Stimulated activated CD8-positive, alpha-beta memory T cell treated with anti-CD3 and anti-CD28 coated beads, Interleukin-7, amount 100 ng/mL, for 4 hours (primary cell): ENCODE results near the gene RBP3.

Experiments used
- DNase-seq, 2 donors: peaks; one replicate each; pipeline ENCODE4 v3.0.0-alpha.2; 2020; ENCODE audit warnings: low read depth in 2 of 2

Gene RBP3

GRCh38 chr10:47401210-47401609 lies 53.0 kb downstream of the RBP3 start:
- DNase-seq = no peak

GRCh38 chr10:47401874-47402640 lies 53.9 kb downstream of the RBP3 start:
- DNase-seq = no peak

GRCh38 chr10:47402641-47403301 lies 54.6 kb downstream of the RBP3 start:
- no peak for DNase-seq

- DNase-seq = no peak
These were observed 55.5 kb downstream of the RBP3 start for GRCh38 chr10:47403446-47404318.

GRCh38 chr10:47404446-47404845 lies 56.3 kb downstream of the RBP3 start:
- no peak for DNase-seq

- no peak for DNase-seq
These were observed 56.8 kb downstream of the RBP3 start for GRCh38 chr10:47404937-47405336.

- DNase-seq = no peak
These were observed 57.8 kb downstream of the RBP3 start for GRCh38 chr10:47405857-47406547.

- DNase-seq = no peak
These were observed 58.3 kb downstream of the RBP3 start for GRCh38 chr10:47406548-47406869.

GRCh38 chr10:47406870-47407691 lies 58.9 kb downstream of the RBP3 start:
- DNase-seq = no peak
